ENCODE data around the gene RAB11FIP5. TPM values are rescaled to one million over a fixed set of nuclear protein-coding genes. Genes with fewer than 3 reads are reported as not detected.

Gene RAB11FIP5
- total RNA-seq, 2 experiments from 2014 or later = 12.6 to 13.8 TPM

DNA sequence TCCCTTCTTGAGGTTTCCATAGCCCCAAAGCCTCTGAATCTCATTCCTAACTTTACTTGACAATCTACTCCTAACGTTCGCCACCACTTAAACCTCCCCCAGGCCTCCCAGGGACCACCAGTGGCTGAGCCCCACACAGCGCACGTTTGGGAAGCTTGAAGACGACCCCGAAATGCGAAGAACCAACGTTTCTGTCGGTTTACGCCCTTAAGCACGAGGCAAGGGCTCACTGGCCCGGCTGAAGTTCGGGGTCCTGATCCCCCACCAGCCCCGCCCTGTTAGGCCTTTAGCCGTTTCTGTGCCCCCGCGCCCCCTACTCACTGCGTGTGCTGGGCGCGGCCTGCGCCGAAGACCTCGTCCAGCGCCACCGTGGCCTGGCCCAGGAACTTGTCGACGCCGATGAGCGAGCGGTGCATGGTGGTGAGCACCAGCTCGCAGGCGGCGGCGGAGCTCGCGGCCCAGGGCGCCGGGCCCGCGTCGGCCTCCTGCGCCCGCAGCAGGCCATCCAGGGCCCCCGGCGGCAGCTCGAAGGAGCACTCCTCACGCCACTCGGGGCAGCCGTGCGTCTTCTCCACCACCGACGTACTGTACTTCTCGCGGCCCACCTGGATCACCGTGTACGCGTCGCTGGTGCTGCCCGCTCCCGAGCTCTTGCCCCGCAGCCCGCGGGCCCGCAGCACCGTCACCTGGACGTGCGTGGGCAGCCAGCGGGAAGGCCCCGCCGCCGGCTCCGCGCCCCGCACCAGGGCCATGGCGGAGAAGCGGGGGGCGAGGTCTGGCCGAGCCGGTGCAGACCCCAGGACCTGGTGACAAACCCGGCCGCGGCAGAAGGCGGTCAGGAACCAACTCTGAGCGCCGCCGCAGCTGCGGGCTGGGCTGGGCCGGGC lies 479 bp downstream of the RAB11FIP5 start:
- no peak for TF ChIP-seq CTCF (IDR thresholded peaks at IDR 0.05)
- peak overlapping the region; percentile 86 for H3K4me3 Mint-ChIP-seq
- Histone ChIP-seq H3K4me3 (ENCODE audit: low read length) (peak overlapping the region; percentile 66), H3K27me3 (ENCODE audit: control insufficient read depth in 1 of 2, insufficient read depth in 2 of 2, low read length in 2 of 2) (no peaks in the 10 kb centered on the region), H3K27ac (ENCODE audit: low read depth in 1 of 2, low read length in 2 of 2) (no peak overlapping the region), H3K9me3 (ENCODE audit: control insufficient read depth in 1 of 2, insufficient read depth in 1 of 2, low read length in 2 of 2) (no peaks in the 10 kb centered on the region), H3K4me1 (ENCODE audit: insufficient read depth, low read length) (peaks cover 43% of the 10 kb centered on the region), H3K36me3 (ENCODE audit: insufficient read depth, low read length) (no peaks in the 10 kb centered on the region)
- H3K27ac Mint-ChIP-seq = peak overlapping the region; percentile 65
- ATAC-seq (ENCODE audit: poor library complexity) (peak; percentile 41), DNase-seq (peak in 9 of 14 experiments; percentile 6 to 69 (median 18))
- H3K36me3 Mint-ChIP-seq (ENCODE audit: low read depth) = no peaks in the 10 kb centered on the region
- CTCF ChIA-PET = interaction anchor here (0.8 to 4.2 kb wide), 4 partner anchors 12 to 100 kb away, joined by 3 to 20 read pairs (median 4); no protein-coding TSS in a partner anchor
- H3K4me1 Mint-ChIP-seq (ENCODE audit: low read depth) = peaks cover 31% of the 10 kb centered on the region
- intact Hi-C loops (cut with DNase I, micrococcal nuclease) = loop anchor here (5.0 kb wide), 5 partner anchors 40 to 1725 kb away; partner anchors contain the start of genes ALMS1 (in 1 of the 2), EXOC6B (in 1 of the 2), SFXN5 (in 1 of the 2) and SMYD5 (in 1 of the 2)
- H3K9me3 Mint-ChIP-seq = no peaks in the 10 kb centered on the region
- H3K27me3 Mint-ChIP-seq = no peaks in the 10 kb centered on the region
- POLR2A ChIA-PET = interaction anchor here (0.5 to 2.6 kb wide), 5 partner anchors 13 to 183 kb away, joined by 3 to 16 read pairs (median 3); partner anchors contain the start of gene SFXN5

- H3K4me3 ChIP-seq (ENCODE audit: low read length) = peak overlapping the region; percentile 66
- Mint-ChIP-seq H3K36me3 (ENCODE audit: low read depth) (no peaks in the 10 kb centered on the region), H3K27ac (peak overlapping the region; percentile 65), H3K4me3 (peak overlapping the region; percentile 86), H3K9me3 (no peaks in the 10 kb centered on the region), H3K27me3 (no peaks in the 10 kb centered on the region), H3K4me1 (ENCODE audit: low read depth) (peaks cover 38% of the 10 kb centered on the region)
- CTCF ChIA-PET = interaction anchor here (0.8 to 4.2 kb wide), 4 partner anchors 11 to 219 kb away, joined by 3 to 20 read pairs (median 3); no protein-coding TSS in a partner anchor
- H3K4me1 ChIP-seq (ENCODE audit: insufficient read depth, low read length) = peaks cover 50% of the 10 kb centered on the region
- POLR2A ChIA-PET = interaction anchor here (0.6 to 2.6 kb wide), 4 partner anchors 12 to 184 kb away, joined by 3 to 16 read pairs (median 5); partner anchors contain the start of gene SFXN5
- no peak overlapping the region for H3K27ac ChIP-seq (ENCODE audit: low read depth in 1 of 2, low read length in 2 of 2)
- H3K9me3 ChIP-seq (ENCODE audit: control insufficient read depth in 1 of 2, insufficient read depth in 1 of 2, low read length in 2 of 2) = no peaks in the 10 kb centered on the region
- no peak for TF ChIP-seq CTCF (IDR thresholded peaks at IDR 0.05)
- H3K36me3 ChIP-seq (ENCODE audit: insufficient read depth, low read length) = no peaks in the 10 kb centered on the region
- intact Hi-C loops (cut with DNase I, micrococcal nuclease) = loop anchor here (2.0 to 5.0 kb wide), 6 partner anchors 39 to 1726 kb away; partner anchors contain the start of genes ALMS1 (in 1 of the 2), EXOC6B (in 1 of the 2), SFXN5 (in 1 of the 2) and SMYD5 (in 1 of the 2)
- DNase-seq = peak in 4 of 14 experiments; percentile 17 to 32 (median 20)
- no peak for ATAC-seq (ENCODE audit: poor library complexity)
- H3K27me3 ChIP-seq (ENCODE audit: control insufficient read depth in 1 of 2, insufficient read depth in 2 of 2, low read length in 2 of 2) = no peaks in the 10 kb centered on the region
Observed at GRCh38 chr2:73111073-73112025, 1.4 kb downstream of the RAB11FIP5 start.

All from CD4-positive, alpha-beta T cell (primary cell).